ENCODE data around the gene GRID1.

Gene GRID1

DNA sequence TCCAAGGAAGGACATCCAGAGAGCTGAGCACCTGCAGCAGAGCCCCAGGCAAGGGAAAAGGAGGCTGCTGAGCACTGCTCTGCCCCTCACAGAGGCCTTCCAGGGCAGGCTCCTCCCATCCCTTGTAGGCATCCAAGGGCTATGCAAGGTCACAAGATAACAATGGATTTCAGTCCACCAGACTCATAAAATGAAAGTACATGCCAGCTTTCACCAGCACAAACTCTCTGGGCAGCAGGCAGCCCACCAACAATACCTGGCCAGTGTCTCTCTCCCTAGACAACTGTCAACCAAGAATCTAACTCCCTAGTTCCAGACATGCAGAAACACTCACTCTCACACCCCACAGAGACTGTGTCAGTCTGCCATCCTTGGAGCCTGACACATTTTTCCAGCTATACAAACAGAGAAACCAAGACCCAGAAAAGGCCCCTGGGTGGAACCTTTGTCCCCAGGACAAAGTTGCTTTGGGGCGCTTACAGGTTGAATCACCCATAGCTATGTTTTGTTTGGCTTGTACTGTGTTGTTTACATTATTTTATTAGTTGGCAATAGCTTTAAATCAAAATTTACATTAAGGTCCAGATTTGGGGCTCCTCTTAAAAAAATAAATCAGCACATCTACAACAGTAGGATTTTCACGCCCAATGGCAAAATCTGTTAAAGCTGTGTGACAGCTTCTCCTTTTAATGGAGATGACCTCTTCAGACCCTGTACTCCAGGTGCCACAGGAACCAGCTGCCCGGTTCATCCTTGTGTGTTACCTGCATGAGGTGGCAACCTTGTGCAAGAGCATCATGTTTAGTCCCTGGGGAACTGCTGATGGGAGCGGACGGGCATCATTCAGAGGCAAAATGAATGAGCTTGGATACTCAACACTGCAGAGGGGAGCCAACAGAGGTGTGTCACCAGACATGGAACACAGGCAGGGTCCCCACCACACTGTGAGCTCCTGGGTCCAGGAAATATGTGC is 5.2 kb downstream of the GRID1 start:
- no peak for TF ChIP-seq EZH2 (IDR thresholded peaks at IDR 0.05; ENCODE audit: borderline replicate concordance, low read length)
- no peak for TF ChIP-seq CTCF (IDR thresholded peaks at IDR 0.05; ENCODE audit: low read length)
- Histone ChIP-seq H3K9ac (ENCODE audit: low read length) (no peak overlapping the region), H3K4me2 (ENCODE audit: low read length) (no peak overlapping the region), H2AFZ (ENCODE audit: low read length) (no peak overlapping the region), H3K9me2 (ENCODE audit: low read depth, low read length) (no peaks in the 10 kb centered on the region), H3K36me3 (ENCODE audit: insufficient read depth, low read length) (no peaks in the 10 kb centered on the region), H4K20me1 (ENCODE audit: insufficient read depth, low read length) (no peaks in the 10 kb centered on the region), H3K4me1 (ENCODE audit: insufficient read depth, low read length, severe bottlenecking) (no peaks in the 10 kb centered on the region), H3K27me3 (ENCODE audit: insufficient read depth, low read length) (no peaks in the 10 kb centered on the region), H3K4me3 (ENCODE audit: low read depth, low read length, poor library complexity, severe bottlenecking) (no peak overlapping the region), H3K9me3 (ENCODE audit: low read length) (no peaks in the 10 kb centered on the region), H3F3A (ENCODE audit: insufficient read depth, low read length) (no peaks in the 10 kb centered on the region), H3K27ac (ENCODE audit: low read depth, low read length, poor library complexity, severe bottlenecking) (no peak overlapping the region), H3K79me2 (ENCODE audit: insufficient read depth, low read length) (no peaks in the 10 kb centered on the region)

- H3K4me1 ChIP-seq (ENCODE audit: insufficient read depth, low read length, severe bottlenecking), result no peaks in the 10 kb centered on the region
- no peak overlapping the region for H3K4me2 ChIP-seq (ENCODE audit: low read length)
- no peak for TF ChIP-seq EZH2 (IDR thresholded peaks at IDR 0.05; ENCODE audit: borderline replicate concordance, low read length)
Measured at GRCh38 chr10:86360657-86361056, 5.9 kb downstream of the GRID1 start.

GRCh38 chr10:86359954-86360353 is 6.6 kb downstream of the GRID1 start:
- Histone ChIP-seq H3K27me3 (ENCODE audit: insufficient read depth, low read length) (no peaks in the 10 kb centered on the region), H2AFZ (ENCODE audit: low read length) (no peak overlapping the region), H3K79me2 (ENCODE audit: insufficient read depth, low read length) (no peaks in the 10 kb centered on the region), H3K4me2 (ENCODE audit: low read length) (no peak overlapping the region), H3K9me2 (ENCODE audit: low read depth, low read length) (no peaks in the 10 kb centered on the region), H3F3A (ENCODE audit: insufficient read depth, low read length) (no peaks in the 10 kb centered on the region), H3K9ac (ENCODE audit: low read length) (no peak overlapping the region), H3K4me1 (ENCODE audit: insufficient read depth, low read length, severe bottlenecking) (no peaks in the 10 kb centered on the region), H3K4me3 (ENCODE audit: low read depth, low read length, poor library complexity, severe bottlenecking) (no peak overlapping the region), H3K36me3 (ENCODE audit: insufficient read depth, low read length) (no peaks in the 10 kb centered on the region), H3K9me3 (ENCODE audit: low read length) (no peaks in the 10 kb centered on the region), H3K27ac (ENCODE audit: low read depth, low read length, poor library complexity, severe bottlenecking) (no peak overlapping the region), H4K20me1 (ENCODE audit: insufficient read depth, low read length) (no peaks in the 10 kb centered on the region)
- TF ChIP-seq CTCF (IDR thresholded peaks at IDR 0.05; ENCODE audit: low read length), result no peak
- no peak for TF ChIP-seq EZH2 (IDR thresholded peaks at IDR 0.05; ENCODE audit: borderline replicate concordance, low read length)

More at GRCh38 chr10:86360657-86361056, 5.9 kb downstream of the GRID1 start:
- H3F3A ChIP-seq (ENCODE audit: insufficient read depth, low read length), result no peaks in the 10 kb centered on the region
- H3K79me2 ChIP-seq (ENCODE audit: insufficient read depth, low read length), result no peaks in the 10 kb centered on the region
- no peaks in the 10 kb centered on the region for H4K20me1 ChIP-seq (ENCODE audit: insufficient read depth, low read length)
- no peak overlapping the region for H3K27ac ChIP-seq (ENCODE audit: low read depth, low read length, poor library complexity, severe bottlenecking)
- no peaks in the 10 kb centered on the region for H3K9me2 ChIP-seq (ENCODE audit: low read depth, low read length)
- no peaks in the 10 kb centered on the region for H3K9me3 ChIP-seq (ENCODE audit: low read length)
- no peaks in the 10 kb centered on the region for H3K36me3 ChIP-seq (ENCODE audit: insufficient read depth, low read length)
- H3K4me3 ChIP-seq (ENCODE audit: low read depth, low read length, poor library complexity, severe bottlenecking), result no peak overlapping the region
- H3K27me3 ChIP-seq (ENCODE audit: insufficient read depth, low read length), result no peaks in the 10 kb centered on the region
- no peak overlapping the region for H3K9ac ChIP-seq (ENCODE audit: low read length)
- no peak overlapping the region for H2AFZ ChIP-seq (ENCODE audit: low read length)
